Glutamatergic neuron (in vitro differentiated cells): Measurements from ENCODE around the gene CAPN2. TPM values are rescaled to one million over a fixed set of nuclear protein-coding genes. Genes with fewer than 3 reads are reported as not detected.

Experiments used
- DNase-seq: peaks from one replicate; pipeline ENCODE4 v3.0.0; 2022
- H3K27ac Mint-ChIP-seq: one replicate; pipeline ENCODE4 v1.8.0; 2020; ENCODE audit warnings: mild to moderate bottlenecking, mixed read lengths, inconsistent platforms; ENCODE audit not compliant: unreplicated experiment
- H3K27me3 Mint-ChIP-seq: one replicate; pipeline ENCODE4 v1.8.0; 2020; ENCODE audit warnings: mild to moderate bottlenecking, moderate library complexity, mixed read lengths, inconsistent platforms; ENCODE audit not compliant: unreplicated experiment
- H3K36me3 Mint-ChIP-seq: one replicate; pipeline ENCODE4 v1.8.0; 2020; ENCODE audit warnings: mild to moderate bottlenecking, mixed read lengths, inconsistent platforms; ENCODE audit not compliant: unreplicated experiment
- H3K4me1 Mint-ChIP-seq: one replicate; pipeline ENCODE4 v1.8.0; 2020; ENCODE audit warnings: mild to moderate bottlenecking, low read depth, mixed read lengths, inconsistent platforms; ENCODE audit not compliant: unreplicated experiment
- H3K4me3 Mint-ChIP-seq: one replicate; pipeline ENCODE4 v1.8.0; 2020; ENCODE audit warnings: mild to moderate bottlenecking, mixed read lengths, inconsistent platforms; ENCODE audit not compliant: unreplicated experiment
- H3K9me3 Mint-ChIP-seq: one replicate; pipeline ENCODE4 v1.8.0; 2020; ENCODE audit warnings: mild to moderate bottlenecking, moderate library complexity, mixed read lengths, inconsistent platforms; ENCODE audit not compliant: unreplicated experiment
- total RNA-seq: library from RNA; stranded (reverse); fragmentation: NEBNext Ultra II Directional; extraction: Animal tissue kit (Norgen Biotek cat#: 25700); gene quantifications from one replicate; pipeline ENCODE4 v1.2.1, GENCODE V29; 2021; ENCODE audit not compliant: unreplicated experiment
- TF ChIP-seq, protein P1 (sequence below): fragments of 200-600 bp; sonication (generic); IDR thresholded peaks from one replicate; pipeline ENCODE4 v1.5.0; 2021; ENCODE audit not compliant: partially characterized antibody, unreplicated experiment

CAPN2 gene
- total RNA-seq, 1 donor from 2014 or later = 25.6 TPM

DNA sequence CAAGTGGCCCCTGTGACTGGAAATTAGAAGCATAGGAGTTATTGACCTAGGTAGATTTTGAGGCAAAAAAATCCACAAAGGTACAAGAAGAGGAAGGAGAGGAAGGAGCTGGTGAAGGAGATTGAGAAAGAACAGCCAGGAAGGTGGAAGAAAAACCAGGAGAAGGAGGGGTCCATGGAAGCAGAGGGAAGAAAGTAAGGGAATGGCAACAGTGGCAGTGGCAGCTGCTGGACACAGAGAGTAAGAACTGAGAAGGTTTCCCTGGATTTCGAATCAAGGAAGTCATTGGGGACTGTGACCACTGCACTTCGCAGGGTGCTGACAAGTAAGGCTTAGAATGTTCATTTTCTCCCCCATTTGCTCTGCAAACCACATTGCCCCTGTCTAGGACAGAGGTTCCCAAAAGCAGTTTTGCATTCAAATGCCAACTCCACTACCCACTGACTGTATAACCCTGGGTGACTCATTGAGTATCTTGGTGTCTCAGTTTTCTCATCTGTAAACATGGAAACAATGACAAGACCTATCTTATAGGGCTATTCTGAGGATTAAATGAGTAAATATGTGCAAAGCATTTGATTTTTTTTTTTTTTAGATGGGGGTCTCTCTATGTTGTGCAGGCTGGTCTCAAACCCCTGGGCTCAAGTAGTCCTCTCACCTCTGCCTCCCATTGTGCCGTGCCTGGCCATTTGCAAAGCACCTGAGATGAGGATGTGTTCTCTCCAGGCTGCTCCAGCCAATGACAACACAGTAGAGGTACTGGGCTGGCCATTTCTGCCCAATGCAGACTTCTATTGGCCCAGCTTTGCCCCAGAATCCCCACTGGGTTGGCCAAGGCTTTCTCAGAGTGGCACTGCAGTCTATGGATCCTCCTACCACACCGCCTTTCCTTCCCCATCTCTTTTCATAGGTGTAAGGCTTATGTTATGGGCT, 9.3 kb upstream of the CAPN2 start:
- Mint-ChIP-seq H3K36me3 (no peaks in the 10 kb centered on the region), H3K4me1 (no peaks in the 10 kb centered on the region)

DNA sequence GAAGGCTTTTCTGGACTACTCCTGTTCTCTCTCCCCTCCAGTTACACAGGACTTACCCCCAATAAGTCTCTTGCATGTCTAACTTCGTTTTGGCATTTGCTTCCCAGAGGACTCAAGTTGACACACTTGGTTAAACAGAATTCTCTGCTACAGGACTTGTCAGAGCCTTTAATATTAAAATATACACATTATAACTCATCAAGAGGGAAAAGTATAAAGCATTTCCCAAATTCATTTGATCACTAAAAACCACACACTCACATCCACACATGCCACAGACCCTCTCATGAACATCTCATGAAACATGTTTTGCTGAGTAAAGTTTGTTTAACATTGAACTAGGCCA, 8.7 kb upstream of the CAPN2 start:
- H3K9me3 Mint-ChIP-seq = peaks cover 7% of the 10 kb centered on the region
- H3K4me1 Mint-ChIP-seq = no peaks in the 10 kb centered on the region
- H3K36me3 Mint-ChIP-seq = no peaks in the 10 kb centered on the region
- no peak overlapping the region for H3K27ac Mint-ChIP-seq
- TF ChIP-seq, protein P1, sequence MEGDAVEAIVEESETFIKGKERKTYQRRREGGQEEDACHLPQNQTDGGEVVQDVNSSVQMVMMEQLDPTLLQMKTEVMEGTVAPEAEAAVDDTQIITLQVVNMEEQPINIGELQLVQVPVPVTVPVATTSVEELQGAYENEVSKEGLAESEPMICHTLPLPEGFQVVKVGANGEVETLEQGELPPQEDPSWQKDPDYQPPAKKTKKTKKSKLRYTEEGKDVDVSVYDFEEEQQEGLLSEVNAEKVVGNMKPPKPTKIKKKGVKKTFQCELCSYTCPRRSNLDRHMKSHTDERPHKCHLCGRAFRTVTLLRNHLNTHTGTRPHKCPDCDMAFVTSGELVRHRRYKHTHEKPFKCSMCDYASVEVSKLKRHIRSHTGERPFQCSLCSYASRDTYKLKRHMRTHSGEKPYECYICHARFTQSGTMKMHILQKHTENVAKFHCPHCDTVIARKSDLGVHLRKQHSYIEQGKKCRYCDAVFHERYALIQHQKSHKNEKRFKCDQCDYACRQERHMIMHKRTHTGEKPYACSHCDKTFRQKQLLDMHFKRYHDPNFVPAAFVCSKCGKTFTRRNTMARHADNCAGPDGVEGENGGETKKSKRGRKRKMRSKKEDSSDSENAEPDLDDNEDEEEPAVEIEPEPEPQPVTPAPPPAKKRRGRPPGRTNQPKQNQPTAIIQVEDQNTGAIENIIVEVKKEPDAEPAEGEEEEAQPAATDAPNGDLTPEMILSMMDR = no peak
- peaks cover 11% of the 10 kb centered on the region for H3K27me3 Mint-ChIP-seq
- H3K4me3 Mint-ChIP-seq = no peak overlapping the region
- no peak for DNase-seq

More for the DNA sequence above, 9.3 kb upstream of the CAPN2 start:
- peaks cover 7% of the 10 kb centered on the region for H3K9me3 Mint-ChIP-seq
- no peak overlapping the region for H3K4me3 Mint-ChIP-seq
- TF ChIP-seq, protein P1 = no peak
- H3K27ac Mint-ChIP-seq = no peak overlapping the region
- no peak for DNase-seq
- H3K27me3 Mint-ChIP-seq = peaks cover 11% of the 10 kb centered on the region

DNA sequence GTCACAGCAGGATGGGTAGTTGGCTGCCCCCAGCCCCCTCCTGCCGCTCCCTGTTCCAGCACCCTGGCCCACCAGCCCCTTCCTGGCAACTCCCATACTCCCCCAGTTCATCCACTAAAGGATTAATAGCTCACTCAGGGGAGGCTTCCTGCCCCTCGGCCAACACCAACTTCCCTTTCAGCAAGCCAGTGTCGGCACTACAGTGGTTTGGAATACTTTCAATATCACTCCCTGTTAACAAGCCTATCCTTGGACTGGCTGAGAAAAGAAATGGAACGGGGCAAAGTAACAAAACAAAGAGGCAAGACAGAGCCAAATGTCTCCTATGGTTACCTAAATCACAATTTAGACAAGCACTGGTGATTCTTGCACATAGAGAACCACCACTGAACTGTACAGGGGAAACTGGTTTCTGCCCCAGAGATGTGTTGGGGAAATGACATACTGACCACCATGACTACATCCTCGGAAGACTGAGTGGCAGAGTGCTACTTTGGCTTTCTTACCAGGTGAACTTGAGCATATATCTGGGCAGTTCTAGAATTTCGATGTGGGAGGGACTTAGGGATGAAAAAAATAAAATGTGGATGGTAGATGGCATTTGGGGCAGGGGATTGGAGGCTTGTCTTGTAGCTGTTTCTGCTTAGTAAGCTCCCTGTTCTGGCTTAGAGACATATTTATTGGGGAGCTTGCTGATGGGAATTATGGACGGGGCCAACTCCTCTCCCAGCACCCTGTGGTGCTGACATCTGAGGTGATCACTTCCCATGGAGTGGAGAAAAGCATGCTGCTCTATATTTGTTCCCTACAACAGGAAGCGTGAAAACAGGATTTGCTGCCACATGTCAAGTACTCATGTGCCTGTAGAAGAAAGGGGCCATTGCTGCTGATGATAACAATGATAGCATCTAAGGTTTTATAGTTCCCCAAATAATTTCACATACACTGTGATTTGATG, 7.1 kb upstream of the CAPN2 start:
- Mint-ChIP-seq H3K27me3 (peaks cover 9% of the 10 kb centered on the region), H3K4me1 (no peaks in the 10 kb centered on the region), H3K4me3 (no peak overlapping the region), H3K27ac (no peak overlapping the region), H3K36me3 (no peaks in the 10 kb centered on the region), H3K9me3 (peaks cover 4% of the 10 kb centered on the region)
- TF ChIP-seq, protein P1 = no peak
- no peak for DNase-seq

DNA sequence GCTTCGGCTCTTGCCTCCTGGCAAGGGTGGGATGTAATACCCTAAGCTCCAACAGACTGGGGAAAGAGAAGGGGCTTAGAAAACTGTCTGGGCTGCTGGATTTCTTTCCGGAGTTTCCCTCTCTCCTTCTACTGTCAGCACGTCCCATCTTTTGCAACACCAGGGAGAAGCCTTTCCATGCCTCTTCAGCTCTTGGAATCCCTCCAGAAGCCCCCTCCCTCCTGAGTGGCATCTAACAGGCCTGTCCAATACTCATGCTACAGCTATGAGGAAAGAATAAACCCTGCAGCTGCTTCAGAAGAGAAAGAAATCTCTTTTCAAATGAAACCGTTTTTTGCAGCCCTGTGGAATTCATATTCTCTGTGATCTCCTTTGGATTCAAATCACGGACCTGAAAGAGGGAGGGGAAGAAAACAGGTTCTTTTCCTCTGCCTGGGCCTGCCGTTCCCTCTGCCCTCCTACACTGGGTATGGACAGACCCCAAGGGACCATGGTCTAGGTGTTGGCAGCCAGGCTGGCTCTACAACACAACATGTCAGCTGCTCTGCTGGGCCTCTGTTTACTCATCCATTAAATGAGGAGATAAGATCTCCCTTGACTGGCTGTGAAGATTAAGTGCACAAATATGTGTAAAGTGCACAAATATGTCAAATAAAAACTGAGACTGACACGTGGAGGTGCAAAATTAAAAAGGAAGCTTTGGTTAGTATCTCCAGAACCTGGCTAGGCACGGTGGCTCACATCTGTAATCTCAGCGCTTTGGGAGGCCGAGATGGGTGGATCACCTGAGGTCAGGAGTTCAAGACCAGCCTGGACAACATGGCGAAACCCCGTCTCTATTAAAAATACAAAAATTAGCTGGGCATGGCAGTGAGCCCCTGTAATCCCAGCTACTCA, 6.0 kb upstream of the CAPN2 start:
- Mint-ChIP-seq H3K27ac (no peak overlapping the region), H3K4me1 (no peaks in the 10 kb centered on the region), H3K4me3 (no peak overlapping the region), H3K27me3 (peaks cover 9% of the 10 kb centered on the region), H3K9me3 (peaks cover 4% of the 10 kb centered on the region), H3K36me3 (no peaks in the 10 kb centered on the region)
- TF ChIP-seq, protein P1 = no peak
- no peak for DNase-seq
